Mesenchymal stem cell (in vitro differentiated cells and primary cell): ENCODE measurements around the gene EEFSEC.

Experiments
- DNase-seq: peaks from one replicate; pipeline ENCODE4 v3.0.0-alpha.2; 2013
- H2AFZ ChIP-seq: one replicate; pipeline ENCODE4 v1.6.1; 2013; ENCODE audit warnings: low read depth, mild to moderate bottlenecking, control low read depth, inconsistent platforms, low read length, moderate library complexity
- H2AK5ac ChIP-seq: 2 replicates; pipeline ENCODE4 v1.6.1; 2013; ENCODE audit warnings: low read length, moderate library complexity, mild to moderate bottlenecking, inconsistent platforms; ENCODE audit not compliant: severe bottlenecking
- H2BK120ac ChIP-seq: one replicate; pipeline ENCODE4 v1.6.1; 2013; ENCODE audit warnings: low read depth, mild to moderate bottlenecking, inconsistent platforms, low read length, moderate library complexity
- H2BK12ac ChIP-seq, 2 experiments: one replicate each; pipeline ENCODE4 v1.6.1; 2013; ENCODE audit warnings: inconsistent platforms in 2 of 2, low read length in 2 of 2, mild to moderate bottlenecking in 2 of 2, moderate library complexity in 2 of 2, control low read depth in 1 of 2
- H2BK15ac ChIP-seq: one replicate; pipeline ENCODE4 v1.6.1; 2013; ENCODE audit warnings: mild to moderate bottlenecking, low read depth, inconsistent platforms; ENCODE audit not compliant: poor library complexity, severe bottlenecking
- H2BK5ac ChIP-seq: 2 replicates; pipeline ENCODE4 v1.6.1; 2013; ENCODE audit warnings: low read depth, mild to moderate bottlenecking, low read length, control low read depth, inconsistent platforms; ENCODE audit not compliant: poor library complexity, severe bottlenecking
- H3K14ac ChIP-seq, 2 experiments: one replicate each; pipeline ENCODE4 v1.6.1; 2013; ENCODE audit warnings: inconsistent platforms in 2 of 2, low read length in 2 of 2, control low read depth in 1 of 2, mild to moderate bottlenecking in 1 of 2, moderate library complexity in 1 of 2
- H3K18ac ChIP-seq, 2 experiments: one replicate each; pipeline ENCODE4 v1.6.1; 2013; ENCODE audit warnings: inconsistent platforms in 2 of 2, low read length in 2 of 2, control low read depth in 1 of 2, low read depth in 1 of 2, mild to moderate bottlenecking in 1 of 2
- H3K23ac ChIP-seq, 2 experiments: one replicate each; pipeline ENCODE4 v1.6.1; 2013; ENCODE audit warnings: inconsistent platforms in 2 of 2, low read length in 2 of 2, mild to moderate bottlenecking in 2 of 2, moderate library complexity in 2 of 2, control low read depth in 1 of 2
- H3K27ac ChIP-seq: 2 replicates; pipeline ENCODE4 v1.5.1; 2013; ENCODE audit warnings: mild to moderate bottlenecking, moderate library complexity, low read length, control low read depth, inconsistent platforms; ENCODE audit not compliant: poor library complexity, severe bottlenecking
- H3K27me3 ChIP-seq, 2 experiments: 2 replicates each; pipeline versions ENCODE4 v1.6.1 to v1.7.0; 2013; ENCODE audit warnings: low read length in 2 of 2, mild to moderate bottlenecking in 2 of 2, moderate library complexity in 2 of 2, control low read depth in 1 of 2, inconsistent platforms in 1 of 2; ENCODE audit not compliant: control insufficient read depth in 1 of 2, insufficient read depth in 1 of 2
- H3K36me3 ChIP-seq, 2 experiments: 2 replicates each; pipeline versions ENCODE4 v1.6.1 to v1.7.0; 2013; ENCODE audit warnings: low read length in 2 of 2, control low read depth in 1 of 2, inconsistent platforms in 1 of 2, low read depth in 1 of 2, mild to moderate bottlenecking in 1 of 2; ENCODE audit not compliant: insufficient read depth in 2 of 2, control insufficient read depth in 1 of 2
- H3K4ac ChIP-seq, 2 experiments: one replicate each; pipeline ENCODE4 v1.6.1; 2013; ENCODE audit warnings: inconsistent platforms in 2 of 2, low read length in 2 of 2, mild to moderate bottlenecking in 2 of 2, moderate library complexity in 2 of 2, control low read depth in 1 of 2, low read depth in 1 of 2
- H3K4me1 ChIP-seq: 2 replicates; pipeline ENCODE4 v1.6.1; 2013; ENCODE audit warnings: low read depth, low read length, control low read depth; ENCODE audit not compliant: control insufficient read depth, insufficient read depth
- H3K4me2 ChIP-seq: 2 replicates; pipeline ENCODE4 v1.6.1; 2013; ENCODE audit warnings: low read length, mild to moderate bottlenecking, inconsistent platforms; ENCODE audit not compliant: poor library complexity, severe bottlenecking
- H3K4me3 ChIP-seq, 2 experiments: 2 replicates each; pipeline versions ENCODE4 v1.5.1 to v1.7.0; 2013; ENCODE audit warnings: low read length in 2 of 2, mild to moderate bottlenecking in 2 of 2, control low read depth in 1 of 2, low read depth in 1 of 2; ENCODE audit not compliant: insufficient read depth in 1 of 2
- H3K79me1 ChIP-seq: replicated peaks from 2 replicates; pipeline ENCODE4 v1.6.1; 2013; ENCODE audit warnings: mild to moderate bottlenecking, control low read depth, low read length, inconsistent platforms; ENCODE audit not compliant: poor library complexity, severe bottlenecking
- H3K9ac ChIP-seq: 2 replicates; pipeline ENCODE4 v1.7.0; 2013; ENCODE audit warnings: mild to moderate bottlenecking, low read length, moderate library complexity
- H3K9me3 ChIP-seq: 2 replicates; pipeline ENCODE4 v1.7.0; 2013; ENCODE audit warnings: mild to moderate bottlenecking, low read length; ENCODE audit not compliant: control insufficient read depth
- H4K8ac ChIP-seq: one replicate; pipeline ENCODE4 v1.6.1; 2013; ENCODE audit warnings: inconsistent platforms, mild to moderate bottlenecking, low read length, moderate library complexity
- H4K91ac ChIP-seq: one replicate; pipeline ENCODE4 v1.6.1; 2013; ENCODE audit warnings: mild to moderate bottlenecking, low read length, inconsistent platforms
- WGBS: methylation state at CpG from one replicate; pipeline ENCODE4 v1.1.7; 2013; ENCODE audit warnings: mixed read lengths; 5-methylcytosine and 5-hydroxymethylcytosine counted together

EEFSEC gene

GRCh38 chr3:128335621-128336296, 182.5 kb downstream of the EEFSEC start:
- no peak overlapping the region for H3K4ac ChIP-seq
- no peak overlapping the region for H3K4me3 ChIP-seq
- peaks cover 0 to 3% of the 10 kb centered on the region in 2 experiments for H3K36me3 ChIP-seq
- no peaks in the 10 kb centered on the region for H3K27me3 ChIP-seq
- H4K8ac ChIP-seq, result no peak overlapping the region
- H2BK15ac ChIP-seq, result no peak overlapping the region
- H3K14ac ChIP-seq, result no peak overlapping the region
- H3K27ac ChIP-seq, result no peak overlapping the region
- H3K9ac ChIP-seq, result no peak overlapping the region
- H2AFZ ChIP-seq, result no peak overlapping the region
- H3K23ac ChIP-seq, result no peak overlapping the region
- no peaks in the 10 kb centered on the region for H3K9me3 ChIP-seq
- no peak for DNase-seq
- H2BK5ac ChIP-seq, result no peak overlapping the region
- no peak overlapping the region for H3K4me2 ChIP-seq
- H2BK120ac ChIP-seq, result no peak overlapping the region
- H4K91ac ChIP-seq, result no peak overlapping the region
- WGBS, result 83% methylated on average over 5 of the region's 5 CpGs
- no peak overlapping the region for H3K18ac ChIP-seq
- H3K79me1 ChIP-seq, result no peaks in the 10 kb centered on the region
- H2BK12ac ChIP-seq, result no peak overlapping the region
- no peaks in the 10 kb centered on the region for H3K4me1 ChIP-seq
- H2AK5ac ChIP-seq, result no peak overlapping the region

GRCh38 chr3:128336337-128337156, 183.3 kb downstream of the EEFSEC start:
- Histone ChIP-seq H2AK5ac (no peak overlapping the region), H3K36me3 (peaks cover 2 to 8% of the 10 kb centered on the region in 2 experiments), H3K14ac (no peak overlapping the region), H3K9me3 (no peaks in the 10 kb centered on the region), H3K4ac (no peak overlapping the region), H4K8ac (no peak overlapping the region), H3K27ac (no peak overlapping the region), H3K27me3 (no peaks in the 10 kb centered on the region), H3K4me3 (no peak overlapping the region), H2BK120ac (no peak overlapping the region), H3K23ac (no peak overlapping the region), H2BK5ac (no peak overlapping the region), H2BK12ac (no peak overlapping the region), H3K79me1 (no peaks in the 10 kb centered on the region), H2BK15ac (no peak overlapping the region), H2AFZ (no peak overlapping the region), H3K18ac (peak overlapping the region in 1 of 2 experiments; percentile 32), H3K4me2 (no peak overlapping the region), H4K91ac (no peak overlapping the region), H3K9ac (no peak overlapping the region), H3K4me1 (no peaks in the 10 kb centered on the region)
- WGBS, result 98% methylated on average over 14 of the region's 14 CpGs
- DNase-seq, result no peak

GRCh38 chr3:128337305-128337704, 184.0 kb downstream of the EEFSEC start:
- no peaks in the 10 kb centered on the region for H3K27me3 ChIP-seq

DNA sequence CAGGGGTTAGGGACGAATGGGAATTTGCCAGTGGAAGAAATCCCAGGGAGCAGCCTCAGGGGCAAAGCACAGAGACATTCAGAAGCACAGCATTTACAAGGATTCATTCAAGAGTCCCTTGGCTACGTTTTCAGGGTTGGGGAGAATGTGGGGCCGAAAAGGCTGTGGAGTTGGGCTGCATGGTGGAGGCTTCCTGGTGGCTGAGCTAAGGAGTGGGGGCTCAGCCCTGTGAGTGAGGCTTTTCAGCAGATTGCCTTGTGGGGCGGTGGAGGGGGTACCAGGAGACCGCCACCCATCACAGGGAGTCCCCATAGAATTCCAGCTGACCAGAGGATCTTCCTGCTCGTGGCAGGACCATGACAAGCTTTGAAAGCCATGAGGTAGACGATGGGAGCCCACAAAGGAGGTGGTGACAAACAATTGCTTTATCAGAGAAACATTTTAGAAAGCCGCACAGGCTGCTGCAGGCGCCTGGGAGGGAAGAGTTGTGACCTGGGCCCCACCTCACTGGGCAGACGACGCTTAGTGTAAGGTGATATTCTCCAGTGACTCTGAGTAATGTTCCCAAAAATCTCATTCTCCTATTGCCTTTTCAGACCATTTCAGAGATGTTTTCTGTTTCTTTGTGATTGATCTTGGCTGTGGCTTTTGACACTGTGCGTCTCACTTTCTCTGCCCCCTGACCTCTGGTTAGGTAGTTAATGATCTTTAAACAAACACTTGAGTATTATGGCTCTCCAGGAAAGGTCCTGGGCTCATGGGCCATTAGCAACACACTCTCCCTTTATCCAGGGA, 185.5 kb downstream of the EEFSEC start:
- Histone ChIP-seq H2BK12ac (no peak overlapping the region), H3K27me3 (no peaks in the 10 kb centered on the region), H3K4me2 (no peak overlapping the region), H3K79me1 (no peaks in the 10 kb centered on the region), H4K91ac (no peak overlapping the region), H3K4ac (no peak overlapping the region), H3K9ac (no peak overlapping the region), H3K23ac (no peak overlapping the region), H2BK15ac (peak overlapping the region; percentile 80), H3K14ac (no peak overlapping the region), H2AK5ac (no peak overlapping the region), H4K8ac (no peak overlapping the region), H2AFZ (no peak overlapping the region), H3K27ac (no peak overlapping the region), H3K18ac (no peak overlapping the region), H3K9me3 (no peaks in the 10 kb centered on the region), H2BK120ac (no peak overlapping the region), H3K4me1 (peaks cover 5% of the 10 kb centered on the region), H3K36me3 (peaks cover 5 to 21% of the 10 kb centered on the region in 2 experiments), H2BK5ac (no peak overlapping the region), H3K4me3 (no peak overlapping the region)
- DNase-seq, result no peak
- WGBS, result 62% methylated on average over 12 of the region's 12 CpGs

More at GRCh38 chr3:128337305-128337704, 184.0 kb downstream of the EEFSEC start:
- Histone ChIP-seq H3K9me3 (no peaks in the 10 kb centered on the region), H4K91ac (no peak overlapping the region), H3K23ac (no peak overlapping the region), H3K9ac (no peak overlapping the region), H3K18ac (no peak overlapping the region), H2BK5ac (no peak overlapping the region), H3K27ac (no peak overlapping the region), H2BK12ac (no peak overlapping the region), H3K4me2 (no peak overlapping the region), H2BK120ac (no peak overlapping the region), H4K8ac (no peak overlapping the region), H2AFZ (no peak overlapping the region), H3K4me1 (no peaks in the 10 kb centered on the region), H3K4ac (no peak overlapping the region), H3K79me1 (no peaks in the 10 kb centered on the region), H3K4me3 (no peak overlapping the region), H3K14ac (no peak overlapping the region), H2BK15ac (no peak overlapping the region), H2AK5ac (no peak overlapping the region), H3K36me3 (peaks cover 5 to 16% of the 10 kb centered on the region in 2 experiments)
- WGBS, result 83% methylated on average over 10 of the region's 10 CpGs
- no peak for DNase-seq
